NCI-H2107 treated with DMSO at 0.1 percent for 48 hours (cell line): ENCODE results near the gene COQ7.

ENCODE experiments used
- DNase-seq: peaks from one replicate; lab custom pipeline; 2025; ENCODE audit not compliant: unreplicated experiment; lab: John Stamatoyannopoulos, UW

Gene COQ7

GRCh38 chr16:19110537-19111360 lies 43.3 kb downstream of the COQ7 start:
- no peak for DNase-seq

- DNase-seq, result no peak
These were observed 44.6 kb downstream of the COQ7 start for GRCh38 chr16:19112099-19112407.

- DNase-seq, result no peak
These were observed 46.4 kb downstream of the COQ7 start, which contains the start of gene ITPRIPL2 for GRCh38 chr16:19113577-19114358. ITPRIPL2 (plus strand) TSS chr16:19113964; CDS start chr16:19114462, 498 bp downstream.

GRCh38 chr16:19114359-19115147 lies 47.1 kb downstream of the COQ7 start:
- no peak for DNase-seq

GRCh38 chr16:19115148-19116021 lies 48.0 kb downstream of the COQ7 start:
- no peak for DNase-seq

- DNase-seq, result no peak
These were observed 49.5 kb downstream of the COQ7 start for GRCh38 chr16:19116711-19117449.

GRCh38 chr16:19118938-19119431 lies 51.6 kb downstream of the COQ7 start:
- DNase-seq, result no peak

- no peak for DNase-seq
These were observed 52.1 kb downstream of the COQ7 start for GRCh38 chr16:19119564-19119963.

- DNase-seq, result no peak
These were observed 56.2 kb downstream of the COQ7 start for GRCh38 chr16:19123535-19124178.

GRCh38 chr16:19126300-19126699 lies 58.9 kb downstream of the COQ7 start:
- DNase-seq, result no peak

GRCh38 chr16:19127205-19127604 lies 59.8 kb downstream of the COQ7 start:
- no peak for DNase-seq

GRCh38 chr16:19127674-19128131 lies 60.3 kb downstream of the COQ7 start:
- no peak for DNase-seq

- DNase-seq, result no peak
These were observed 61.2 kb downstream of the COQ7 start for GRCh38 chr16:19128454-19129200.
